Tibial nerve (tissue), 4 donors: ENCODE measurements around the gene MCOLN1. TPM values are rescaled to one million over a fixed set of nuclear protein-coding genes. Genes with fewer than 3 reads are reported as not detected.

ENCODE experiments used
- DNase-seq, 2 donors: peaks; one replicate each; pipeline ENCODE4 v3.0.0-alpha.2; 2019; ENCODE audit warnings: low spot score in 2 of 2
- H3K27ac ChIP-seq, 4 donors: fragments of 200-600 bp; sonication (generic) in 3 of 4; one replicate each; pipeline ENCODE4 v1.5.1; 2017 to 2019; ENCODE audit warnings: mild to moderate bottlenecking in 1 of 4
- H3K27me3 ChIP-seq, 2 donors: fragments of 200-600 bp; sonication (generic) in 1 of 2; one replicate each; pipeline versions ENCODE4 v1.5.1 to v1.6.0; 2017 to 2019
- H3K36me3 ChIP-seq, 3 donors: fragments of 200-600 bp; sonication (generic); one replicate each; pipeline ENCODE4 v1.5.1; 2018 to 2019
- H3K4me1 ChIP-seq, 4 donors: fragments of 200-600 bp; sonication (generic) in 3 of 4; one replicate each; pipeline ENCODE4 v1.5.1; 2017 to 2019
- H3K4me3 ChIP-seq, 4 donors: fragments of 200-600 bp; sonication (generic) in 3 of 4; one replicate each; pipeline ENCODE4 v1.5.1; 2017 to 2019; ENCODE audit warnings: mild to moderate bottlenecking in 1 of 4, moderate library complexity in 1 of 4
- H3K9me3 ChIP-seq, 4 donors: fragments of 200-600 bp; sonication (generic) in 3 of 4; one replicate each; pipeline ENCODE4 v1.5.1; 2017 to 2019
- CTCF ChIP-seq, 5 experiments: fragments of 200-600 bp in 3 of 5; fragments of 450-650 bp in 2 of 5; sonication (generic) in 3 of 5; IDR thresholded peaks; one replicate each; pipeline ENCODE4 v1.5.1; 2016 to 2019; ENCODE audit warnings: antibody characterized with exemption in 5 of 5, mild to moderate bottlenecking in 3 of 5, moderate library complexity in 2 of 5
- EP300 ChIP-seq, 2 donors: sonication (generic); formaldehyde crosslinking; IDR thresholded peaks; one replicate each; pipeline ENCODE4 v1.6.1; 2017; ENCODE audit warnings: antibody characterized with exemption in 2 of 2, mild to moderate bottlenecking in 1 of 2
- POLR2A ChIP-seq, 2 donors: fragments of 450-650 bp; IDR thresholded peaks; one replicate each; pipeline ENCODE4 v1.6.1; 2017; ENCODE audit warnings: antibody characterized with exemption in 2 of 2, mild to moderate bottlenecking in 2 of 2, moderate library complexity in 2 of 2
- WGBS, 2 donors: methylation state at CpG; one replicate each; pipeline ENCODE4 v1.1.5; 2018; 5-methylcytosine and 5-hydroxymethylcytosine counted together
- total RNA-seq, 4 donors: library from RNA; depleted of rRNA; stranded (reverse); fragments of >200 nt; gene quantifications; one replicate each; pipeline ENCODE4 v1.1.0, GENCODE V29; 2016

The MCOLN1 gene
- total RNA-seq, 4 donors from 2014 or later: 21.3 to 52.2 (median 31.3) TPM

GRCh38 chr19:7506385-7507328 is 15.8 kb upstream of the MCOLN1 start:
- TF ChIP-seq EP300 (IDR thresholded peaks at IDR 0.05): no peak
- no peak for TF ChIP-seq CTCF (IDR thresholded peaks at IDR 0.05)
- Histone ChIP-seq H3K27ac (peak overlapping the region in 1 of 4 donors; percentile 27), H3K4me1 (peaks cover 0 to 22% (median 3%) of the 10 kb centered on the region in 4 donors), H3K27me3 (peaks cover 0 to 45% of the 10 kb centered on the region in 2 donors), H3K9me3 (no peaks in the 10 kb centered on the region), H3K4me3 (peak overlapping the region in 2 of 4 donors; percentile 5 to 9), H3K36me3 (no peaks in the 10 kb centered on the region)
- WGBS, 2 donors: 44 to 45% methylated on average over 20 of the region's 20 CpGs
- peak; percentile 38 to 82 for DNase-seq

GRCh38 chr19:7507884-7508283 is 14.5 kb upstream of the MCOLN1 start:
- 40 to 52% methylated on average over 11 of the region's 11 CpGs for WGBS, 2 donors
- Histone ChIP-seq H3K27me3 (peaks cover 0 to 32% of the 10 kb centered on the region in 2 donors), H3K27ac (no peak overlapping the region), H3K4me3 (no peak overlapping the region), H3K4me1 (peaks cover 0 to 22% (median 3%) of the 10 kb centered on the region in 4 donors), H3K36me3 (no peaks in the 10 kb centered on the region), H3K9me3 (no peaks in the 10 kb centered on the region)
- peak; percentile 26 to 56 for DNase-seq
- TF ChIP-seq POLR2A (IDR thresholded peaks at IDR 0.05): no peak
- no peak for TF ChIP-seq CTCF (IDR thresholded peaks at IDR 0.05)
- TF ChIP-seq EP300 (IDR thresholded peaks at IDR 0.05): no peak

DNA sequence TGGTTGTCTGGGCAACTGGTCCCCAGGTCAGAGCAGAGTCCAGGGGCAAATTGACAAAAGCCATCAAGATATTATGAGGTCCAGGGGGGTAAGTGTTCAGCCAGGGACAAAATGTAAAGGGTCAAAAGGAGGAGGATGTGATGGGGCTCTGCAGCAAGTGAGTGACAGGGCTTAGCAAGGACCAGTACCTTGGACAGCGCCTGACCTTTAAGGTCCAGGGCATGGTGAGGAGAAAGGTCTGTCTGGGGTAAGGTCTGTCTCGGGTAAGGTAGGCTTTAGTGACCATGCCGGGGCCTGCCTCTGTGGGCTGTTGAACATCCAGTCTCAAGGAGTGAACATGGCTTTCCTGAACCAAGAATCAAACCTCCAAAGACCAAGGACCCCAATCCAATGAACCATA is 12.8 kb upstream of the MCOLN1 start:
- 19 to 35% methylated on average over 3 of the region's 3 CpGs for WGBS, 2 donors

GRCh38 chr19:7512400-7512851 is 10.0 kb upstream of the MCOLN1 start:
- Histone ChIP-seq H3K36me3 (no peaks in the 10 kb centered on the region), H3K4me1 (peaks cover 0 to 28% (median 14%) of the 10 kb centered on the region in 4 donors), H3K9me3 (no peaks in the 10 kb centered on the region), H3K27ac (no peak overlapping the region), H3K4me3 (no peak overlapping the region), H3K27me3 (no peaks in the 10 kb centered on the region)
- WGBS, 2 donors: 50 to 59% methylated on average over 6 of the region's 6 CpGs
- DNase-seq: no peak
- TF ChIP-seq EP300 (IDR thresholded peaks at IDR 0.05) (no peak), POLR2A (IDR thresholded peaks at IDR 0.05) (no peak), CTCF (IDR thresholded peaks at IDR 0.05) (no peak)

More for the DNA sequence above, 12.8 kb upstream of the MCOLN1 start:
- no peak for TF ChIP-seq CTCF (IDR thresholded peaks at IDR 0.05)
- TF ChIP-seq EP300 (IDR thresholded peaks at IDR 0.05): no peak
- TF ChIP-seq POLR2A (IDR thresholded peaks at IDR 0.05): no peak
- Histone ChIP-seq H3K4me1 (peaks cover 0 to 22% (median 3%) of the 10 kb centered on the region in 4 donors), H3K36me3 (no peaks in the 10 kb centered on the region), H3K4me3 (no peak overlapping the region), H3K9me3 (no peaks in the 10 kb centered on the region), H3K27me3 (peaks cover 0 to 16% of the 10 kb centered on the region in 2 donors), H3K27ac (no peak overlapping the region)
- no peak for DNase-seq
